ENCODE results near the gene LMX1B.

The LMX1B gene

GRCh38 chr9:126619361-126620135 lies 5.8 kb downstream of the LMX1B start:
- DNase-seq: no peak

- DNase-seq: no peak
These were observed 6.8 kb downstream of the LMX1B start for GRCh38 chr9:126620478-126620877.

- DNase-seq: no peak
These were observed 7.6 kb downstream of the LMX1B start for GRCh38 chr9:126621061-126621918.

- no peak for DNase-seq
These were observed 8.4 kb downstream of the LMX1B start for GRCh38 chr9:126621919-126622735.

GRCh38 chr9:126623314-126623666 lies 9.6 kb downstream of the LMX1B start:
- no peak for DNase-seq

- no peak for DNase-seq
These were observed 10.1 kb downstream of the LMX1B start for GRCh38 chr9:126623667-126624478.

- no peak for DNase-seq
These were observed 10.7 kb downstream of the LMX1B start for GRCh38 chr9:126624479-126624826.

- DNase-seq: no peak
These were observed 11.2 kb downstream of the LMX1B start for GRCh38 chr9:126624912-126625311.

GRCh38 chr9:126625329-126626126 lies 11.8 kb downstream of the LMX1B start:
- DNase-seq: no peak

GRCh38 chr9:126626127-126626925 lies 12.6 kb downstream of the LMX1B start:
- no peak for DNase-seq

- no peak for DNase-seq
These were observed 13.2 kb downstream of the LMX1B start for GRCh38 chr9:126626926-126627233.

- no peak for DNase-seq
These were observed 14.4 kb downstream of the LMX1B start for GRCh38 chr9:126628146-126628545.

GRCh38 chr9:126628969-126629674 lies 15.4 kb downstream of the LMX1B start:
- no peak for DNase-seq

- no peak for DNase-seq
These were observed 16.9 kb downstream of the LMX1B start for GRCh38 chr9:126630458-126631237.

GRCh38 chr9:126631254-126631653 lies 17.5 kb downstream of the LMX1B start:
- no peak for DNase-seq

GRCh38 chr9:126633881-126634558 lies 20.3 kb downstream of the LMX1B start:
- DNase-seq: no peak

- no peak for DNase-seq
These were observed 21.3 kb downstream of the LMX1B start for GRCh38 chr9:126635061-126635460.

GRCh38 chr9:126635661-126636439 lies 22.1 kb downstream of the LMX1B start:
- DNase-seq: no peak

All from CD4-positive, alpha-beta T cell treated with Interleukin-17A for 1 hour (primary cell).